Activated naive CD4-positive, alpha-beta T cell treated with anti-CD3 and anti-CD28 coated beads for 36 hours (primary cell): ENCODE data around the gene ANXA7. TPM values are rescaled to one million over a fixed set of nuclear protein-coding genes. Genes with fewer than 3 reads are reported as not detected.
A peak's percentile ranks its signal among the peaks of the same experiment; 100 is the strongest.
"Not testable (repeated sequence)": the region's sequence is repeated elsewhere in the genome, so short reads cannot be mapped to it uniquely, and the experiment has no call there.

Source experiments
- CTCF ChIA-PET: fragments of 350-600 bp; sonication (Branson Sonifier 250); formaldehyde crosslinking; loops from one replicate; lab custom pipeline; 2021; ENCODE audit warnings: antibody characterized with exemption; lab: Charles Lee
- DNase-seq: peaks from one replicate; pipeline ENCODE4 v3.0.0-alpha.2; 2020
- H3K27ac Mint-ChIP-seq: one replicate; pipeline ENCODE4 v1.8.0; 2021; ENCODE audit warnings: mild to moderate bottlenecking, mixed read lengths
- H3K27me3 Mint-ChIP-seq: one replicate; pipeline ENCODE4 v1.8.0; 2021; ENCODE audit warnings: low read depth, mixed read lengths
- H3K36me3 Mint-ChIP-seq: one replicate; pipeline ENCODE4 v1.8.0; 2021; ENCODE audit warnings: low read depth, mixed read lengths
- H3K4me1 Mint-ChIP-seq: one replicate; pipeline ENCODE4 v1.8.0; 2021; ENCODE audit warnings: low read depth, mixed read lengths
- H3K4me3 Mint-ChIP-seq: one replicate; pipeline ENCODE4 v1.8.0; 2021; ENCODE audit warnings: mild to moderate bottlenecking, moderate library complexity, mixed read lengths
- H3K9me3 Mint-ChIP-seq: one replicate; pipeline ENCODE4 v1.8.0; 2021; ENCODE audit warnings: mixed read lengths
- intact Hi-C: fragments of 100-400 bp; cut with micrococcal nuclease; formaldehyde crosslinking; loops from one replicate; pipeline ENCODE4 v1.15.1; 2023
- total RNA-seq, 2 experiments: library from RNA; stranded (reverse); gene quantifications; one replicate each; pipeline ENCODE4 v1.2.3, GENCODE V29; 2021

Gene ANXA7
- total RNA-seq, 2 experiments from 2014 or later = 130 to 134 TPM

GRCh38 chr10:73405556-73405955, 8.3 kb downstream of the ANXA7 start:
- H3K27ac Mint-ChIP-seq = no peak overlapping the region
- no peaks in the 10 kb centered on the region for H3K9me3 Mint-ChIP-seq
- DNase-seq = no peak
- H3K36me3 Mint-ChIP-seq = peaks cover 14% of the 10 kb centered on the region
- H3K27me3 Mint-ChIP-seq = no peaks in the 10 kb centered on the region
- CTCF ChIA-PET = no interaction called here
- intact Hi-C loops = no loop called here
- no peak overlapping the region for H3K4me3 Mint-ChIP-seq
- peaks cover 54% of the 10 kb centered on the region for H3K4me1 Mint-ChIP-seq

- CTCF ChIA-PET = interaction anchor here (0.7 kb wide), 1 partner anchor 70 kb away, joined by 3 read pairs; no protein-coding TSS in a partner anchor
- Mint-ChIP-seq H3K27me3 (no peaks in the 10 kb centered on the region), H3K36me3 (peaks cover 11% of the 10 kb centered on the region), H3K4me1 (peaks cover 46% of the 10 kb centered on the region), H3K27ac (no peak overlapping the region), H3K9me3 (no peaks in the 10 kb centered on the region), H3K4me3 (no peak overlapping the region)
- DNase-seq = no peak
- intact Hi-C loops = no loop called here
These were observed 9.2 kb downstream of the ANXA7 start for GRCh38 chr10:73404690-73405089.

GRCh38 chr10:73401636-73402035, 12.2 kb downstream of the ANXA7 start:
- Mint-ChIP-seq H3K4me3 (no peak overlapping the region), H3K9me3 (no peaks in the 10 kb centered on the region), H3K4me1 (peaks cover 21% of the 10 kb centered on the region), H3K27me3 (no peaks in the 10 kb centered on the region), H3K27ac (no peak overlapping the region), H3K36me3 (peaks cover 18% of the 10 kb centered on the region)
- CTCF ChIA-PET = interaction anchor here (0.6 to 0.9 kb wide), 2 partner anchors 23 to 244 kb away, joined by 3 to 4 read pairs; no protein-coding TSS in a partner anchor
- DNase-seq = no peak
- intact Hi-C loops = no loop called here

GRCh38 chr10:73399063-73399462, 14.8 kb downstream of the ANXA7 start:
- intact Hi-C loops = no loop called here
- CTCF ChIA-PET = no interaction called here
- peaks cover 5% of the 10 kb centered on the region for H3K4me1 Mint-ChIP-seq

GRCh38 chr10:73398024-73398423, 15.8 kb downstream of the ANXA7 start:
- Mint-ChIP-seq H3K27me3 (no peaks in the 10 kb centered on the region), H3K4me3 (no peak overlapping the region), H3K27ac (no peak overlapping the region), H3K4me1 (peaks cover 4% of the 10 kb centered on the region), H3K36me3 (peaks cover 40% of the 10 kb centered on the region), H3K9me3 (no peaks in the 10 kb centered on the region)
- intact Hi-C loops = no loop called here
- no peak for DNase-seq
- CTCF ChIA-PET = interaction anchor here (0.8 to 1.3 kb wide), 3 partner anchors 11 to 49 kb away, joined by 3 to 8 read pairs (median 5); no protein-coding TSS in a partner anchor

More at GRCh38 chr10:73399063-73399462, 14.8 kb downstream of the ANXA7 start:
- no peaks in the 10 kb centered on the region for H3K9me3 Mint-ChIP-seq
- DNase-seq = no peak
- H3K27ac Mint-ChIP-seq = no peak overlapping the region
- H3K27me3 Mint-ChIP-seq = no peaks in the 10 kb centered on the region
- H3K36me3 Mint-ChIP-seq = peaks cover 34% of the 10 kb centered on the region
- no peak overlapping the region for H3K4me3 Mint-ChIP-seq

GRCh38 chr10:73394325-73394724, 19.5 kb downstream of the ANXA7 start:
- H3K4me3 Mint-ChIP-seq, H3K27ac Mint-ChIP-seq, H3K9me3 Mint-ChIP-seq, H3K27me3 Mint-ChIP-seq, CTCF ChIA-PET, H3K4me1 Mint-ChIP-seq, DNase-seq, intact Hi-C loops: not testable (repeated sequence)
- peaks cover 49% of the 10 kb centered on the region for H3K36me3 Mint-ChIP-seq

GRCh38 chr10:73388228-73388627, 25.6 kb downstream of the ANXA7 start:
- H3K4me3 Mint-ChIP-seq = no peak overlapping the region
- H3K9me3 Mint-ChIP-seq = no peaks in the 10 kb centered on the region
- intact Hi-C loops = no loop called here
- DNase-seq = no peak
- H3K27me3 Mint-ChIP-seq = no peaks in the 10 kb centered on the region
- H3K36me3 Mint-ChIP-seq = peaks cover 37% of the 10 kb centered on the region
- H3K4me1 Mint-ChIP-seq = no peaks in the 10 kb centered on the region
- H3K27ac Mint-ChIP-seq = no peak overlapping the region
- CTCF ChIA-PET = no interaction called here

GRCh38 chr10:73386583-73386982, 27.3 kb downstream of the ANXA7 start:
- no peak for DNase-seq
- CTCF ChIA-PET = no interaction called here
- no peak overlapping the region for H3K4me3 Mint-ChIP-seq
- H3K36me3 Mint-ChIP-seq = peaks cover 34% of the 10 kb centered on the region
- H3K9me3 Mint-ChIP-seq = no peaks in the 10 kb centered on the region
- H3K27me3 Mint-ChIP-seq = no peaks in the 10 kb centered on the region
- no peaks in the 10 kb centered on the region for H3K4me1 Mint-ChIP-seq
- H3K27ac Mint-ChIP-seq = no peak overlapping the region
- intact Hi-C loops = no loop called here

- intact Hi-C loops = no loop called here
These were observed 34.7 kb downstream of the ANXA7 start for GRCh38 chr10:73379064-73379748.

GRCh38 chr10:73376679-73377078, 37.2 kb downstream of the ANXA7 start:
- CTCF ChIA-PET = no interaction called here

More at GRCh38 chr10:73379064-73379748, 34.7 kb downstream of the ANXA7 start:
- no peaks in the 10 kb centered on the region for H3K9me3 Mint-ChIP-seq
- H3K4me3 Mint-ChIP-seq = no peak overlapping the region
- DNase-seq = no peak
- H3K36me3 Mint-ChIP-seq = peaks cover 30% of the 10 kb centered on the region
- H3K4me1 Mint-ChIP-seq = peaks cover 9% of the 10 kb centered on the region
- H3K27ac Mint-ChIP-seq = peak overlapping the region; percentile 76
- CTCF ChIA-PET = interaction anchor here (1.0 to 1.2 kb wide), 2 partner anchors 12 to 115 kb away, joined by 3 read pairs; no protein-coding TSS in a partner anchor
- no peaks in the 10 kb centered on the region for H3K27me3 Mint-ChIP-seq

GRCh38 chr10:73368238-73368637, 45.6 kb downstream of the ANXA7 start:
- H3K4me1 Mint-ChIP-seq = peaks cover 6% of the 10 kb centered on the region
- H3K27ac Mint-ChIP-seq = peak overlapping the region; percentile 54
- no peak overlapping the region for H3K4me3 Mint-ChIP-seq
- no peaks in the 10 kb centered on the region for H3K27me3 Mint-ChIP-seq
- no peaks in the 10 kb centered on the region for H3K9me3 Mint-ChIP-seq
- H3K36me3 Mint-ChIP-seq = peaks cover 36% of the 10 kb centered on the region
- intact Hi-C loops = no loop called here
- no peak for DNase-seq
- CTCF ChIA-PET = no interaction called here

More at GRCh38 chr10:73376679-73377078, 37.2 kb downstream of the ANXA7 start:
- Mint-ChIP-seq H3K36me3 (peaks cover 34% of the 10 kb centered on the region), H3K27me3 (no peaks in the 10 kb centered on the region), H3K4me1 (peaks cover 9% of the 10 kb centered on the region), H3K27ac (no peak overlapping the region), H3K4me3 (no peak overlapping the region), H3K9me3 (no peaks in the 10 kb centered on the region)
- intact Hi-C loops = no loop called here
- DNase-seq = no peak

GRCh38 chr10:73366381-73367298, 47.2 kb downstream of the ANXA7 start:
- Mint-ChIP-seq H3K27me3 (no peaks in the 10 kb centered on the region), H3K4me3 (no peak overlapping the region), H3K36me3 (peaks cover 34% of the 10 kb centered on the region), H3K4me1 (peaks cover 6% of the 10 kb centered on the region), H3K27ac (peak overlapping the region; percentile 60), H3K9me3 (peaks cover 1% of the 10 kb centered on the region)
- intact Hi-C loops = no loop called here
- DNase-seq = no peak
- CTCF ChIA-PET = interaction anchor here (0.9 kb wide), 1 partner anchor 12 kb away, joined by 3 read pairs; no protein-coding TSS in a partner anchor
